Activated T-helper 2 cell treated with anti-CD3 and anti-CD28 coated beads, Interferon-gamma antibody, Interleukin-2, Interleukin-4, amounts not matched to agents 10 μg/mL and 5 μg/mL and 100 μg/mL, durations not matched to agents 14 hours and 24 hours and 36 hours (primary cell): ENCODE results near the gene EEF1AKMT3. TPM values are rescaled to one million over a fixed set of nuclear protein-coding genes. Genes with fewer than 3 reads are reported as not detected.
"Not testable (repeated sequence)": the region's sequence is repeated elsewhere in the genome, so short reads cannot be mapped to it uniquely, and the experiment has no call there.

Experiments
- DNase-seq: peaks from one replicate; pipeline ENCODE4 v3.0.0; 2021; ENCODE audit warnings: low spot score
- H3K27ac Mint-ChIP-seq: one replicate; pipeline ENCODE4 v1.8.0; 2021; ENCODE audit warnings: mixed read lengths
- H3K27me3 Mint-ChIP-seq: one replicate; pipeline ENCODE4 v1.8.0; 2021; ENCODE audit warnings: low read depth, mixed read lengths
- H3K36me3 Mint-ChIP-seq: one replicate; pipeline ENCODE4 v1.8.0; 2021; ENCODE audit warnings: low read depth, mixed read lengths
- H3K4me1 Mint-ChIP-seq: one replicate; pipeline ENCODE4 v1.8.0; 2021; ENCODE audit warnings: low read depth, mixed read lengths
- H3K4me3 Mint-ChIP-seq: one replicate; pipeline ENCODE4 v1.8.0; 2021; ENCODE audit warnings: low read depth, mild to moderate bottlenecking, moderate library complexity, mixed read lengths
- H3K9me3 Mint-ChIP-seq: one replicate; pipeline ENCODE4 v1.8.0; 2021; ENCODE audit warnings: mixed read lengths
- intact Hi-C: fragments of 100-400 bp; cut with micrococcal nuclease; formaldehyde crosslinking; loops from one replicate; pipeline ENCODE4 v1.15.1; 2023
- total RNA-seq: library from RNA; stranded (reverse); gene quantifications from 2 replicates; pipeline ENCODE4 v1.2.3, GENCODE V29; 2022

Gene EEF1AKMT3
- total RNA-seq, 1 donor from 2014 or later: 5.1 TPM

- H3K36me3 Mint-ChIP-seq: peaks cover 13% of the 10 kb centered on the region
- intact Hi-C loops: no loop called here
Measured at GRCh38 chr12:57816001-57816854, 43.8 kb downstream of the EEF1AKMT3 start.

DNA sequence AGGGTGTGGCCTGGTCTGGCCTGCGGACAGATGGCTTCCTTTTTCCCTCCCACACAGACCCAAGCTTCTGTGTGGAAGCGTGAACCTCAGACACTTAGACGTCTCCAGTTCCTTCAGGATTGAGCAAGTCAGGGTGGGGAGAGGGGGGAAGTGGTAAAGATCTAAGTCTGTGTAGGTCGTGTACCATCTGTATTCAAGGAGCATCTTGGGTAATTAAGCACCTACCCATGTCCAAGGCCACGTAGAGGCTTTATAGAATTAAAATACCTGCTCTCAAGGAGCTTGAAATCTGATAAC, 44.4 kb downstream of the EEF1AKMT3 start:
- peaks cover 7% of the 10 kb centered on the region for H3K4me1 Mint-ChIP-seq

More at GRCh38 chr12:57816001-57816854, 43.8 kb downstream of the EEF1AKMT3 start:
- Mint-ChIP-seq H3K4me1 (peaks cover 7% of the 10 kb centered on the region), H3K27ac (no peak overlapping the region), H3K9me3 (no peaks in the 10 kb centered on the region), H3K27me3 (no peaks in the 10 kb centered on the region), H3K4me3 (no peak overlapping the region)
- no peak for DNase-seq

DNA sequence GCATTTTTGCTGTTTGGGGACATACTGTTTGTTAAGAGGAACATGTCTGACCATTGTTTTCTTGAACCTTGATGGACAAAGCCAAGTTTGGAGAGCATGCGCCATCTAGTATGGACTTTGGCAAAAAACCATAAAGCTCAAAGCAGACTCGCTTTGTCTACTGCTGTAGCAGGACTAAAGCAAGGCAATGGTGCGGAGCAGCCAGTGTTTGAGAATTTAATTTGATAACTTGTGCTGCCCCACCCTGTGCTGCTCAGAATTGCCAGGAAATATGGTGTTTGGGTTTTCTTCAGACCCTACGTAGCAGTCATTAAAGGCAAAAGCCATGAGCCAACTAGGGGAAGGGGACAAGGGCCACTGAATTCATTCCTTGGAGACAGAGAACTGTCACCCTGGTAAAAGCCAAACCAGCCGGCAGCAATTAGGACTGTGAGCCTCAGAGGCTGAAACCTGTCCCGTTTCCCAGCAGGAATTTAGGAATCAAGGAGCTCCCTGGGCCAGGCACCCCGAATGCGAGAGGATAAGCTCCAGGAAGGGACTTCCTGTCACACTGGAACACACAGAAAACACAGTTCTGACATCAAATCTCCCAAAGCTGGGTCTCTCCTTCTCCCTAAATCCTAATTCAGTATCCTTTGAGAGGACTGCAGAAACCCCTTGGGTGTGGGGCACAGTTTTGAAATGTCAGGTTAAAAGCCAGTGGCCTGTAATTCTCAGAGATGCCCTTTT, 45.0 kb downstream of the EEF1AKMT3 start:
- DNase-seq: no peak
- H3K4me1 Mint-ChIP-seq: peaks cover 7% of the 10 kb centered on the region
- intact Hi-C loops: no loop called here
- H3K9me3 Mint-ChIP-seq: no peaks in the 10 kb centered on the region
- H3K27ac Mint-ChIP-seq: no peak overlapping the region
- H3K27me3 Mint-ChIP-seq: no peaks in the 10 kb centered on the region
- H3K36me3 Mint-ChIP-seq: peaks cover 21% of the 10 kb centered on the region
- no peak overlapping the region for H3K4me3 Mint-ChIP-seq

More for the DNA sequence above, 44.4 kb downstream of the EEF1AKMT3 start:
- H3K4me3 Mint-ChIP-seq: no peak overlapping the region
- no peak for DNase-seq
- intact Hi-C loops: no loop called here
- H3K27ac Mint-ChIP-seq: no peak overlapping the region
- H3K36me3 Mint-ChIP-seq: peaks cover 17% of the 10 kb centered on the region
- no peaks in the 10 kb centered on the region for H3K27me3 Mint-ChIP-seq
- no peaks in the 10 kb centered on the region for H3K9me3 Mint-ChIP-seq

GRCh38 chr12:57817990-57818331, 45.5 kb downstream of the EEF1AKMT3 start:
- intact Hi-C loops, H3K27ac Mint-ChIP-seq: not testable (repeated sequence)

DNA sequence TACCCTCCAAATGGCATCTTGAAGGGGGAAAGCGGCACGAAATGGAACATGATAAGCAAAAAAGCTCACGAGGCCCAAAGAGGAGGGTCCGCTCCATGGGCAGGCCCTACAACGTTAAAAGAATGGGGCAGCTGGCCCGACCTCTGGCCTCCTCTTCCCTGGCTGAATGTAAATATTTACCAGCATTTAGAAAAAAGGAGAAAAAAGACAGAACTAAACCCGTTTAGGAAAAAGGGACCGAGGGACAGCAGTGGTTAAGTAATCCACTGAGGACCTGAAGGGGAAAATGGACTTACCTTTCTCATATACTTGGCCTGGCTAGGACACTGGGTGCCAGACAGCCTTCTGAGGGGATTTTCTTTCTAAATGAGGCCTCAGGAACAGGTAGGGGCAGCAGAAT, 47.7 kb downstream of the EEF1AKMT3 start:
- DNase-seq, H3K4me3 Mint-ChIP-seq, intact Hi-C loops, H3K27me3 Mint-ChIP-seq, H3K27ac Mint-ChIP-seq, H3K9me3 Mint-ChIP-seq, H3K4me1 Mint-ChIP-seq: not testable (repeated sequence)
- H3K36me3 Mint-ChIP-seq: peaks cover 39% of the 10 kb centered on the region

More at GRCh38 chr12:57817990-57818331, 45.5 kb downstream of the EEF1AKMT3 start:
- H3K4me1 Mint-ChIP-seq, H3K9me3 Mint-ChIP-seq, H3K27me3 Mint-ChIP-seq, H3K4me3 Mint-ChIP-seq, DNase-seq: not testable (repeated sequence)
- H3K36me3 Mint-ChIP-seq: peaks cover 26% of the 10 kb centered on the region

DNA sequence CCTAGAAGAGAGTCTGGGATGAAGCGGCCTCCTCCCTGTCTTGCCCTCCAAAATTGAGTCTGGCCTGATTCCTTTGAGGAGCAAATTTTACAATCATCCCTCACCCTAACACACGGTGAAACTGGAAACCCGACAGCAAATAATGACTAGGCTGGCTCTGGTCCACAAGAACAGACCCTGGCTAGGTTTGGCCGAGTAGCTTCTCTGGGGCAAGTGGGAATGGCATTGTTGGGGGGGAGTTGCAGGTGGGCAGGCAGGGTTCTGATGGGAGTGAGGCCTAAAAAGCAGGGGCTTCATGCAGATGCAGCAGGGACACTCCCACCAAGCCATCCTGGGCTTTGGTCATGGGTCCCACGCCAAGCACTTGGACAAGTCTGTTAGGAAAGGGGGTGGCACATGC, 48.6 kb downstream of the EEF1AKMT3 start:
- H3K9me3 Mint-ChIP-seq, H3K4me3 Mint-ChIP-seq, DNase-seq, H3K27me3 Mint-ChIP-seq, intact Hi-C loops, H3K27ac Mint-ChIP-seq, H3K4me1 Mint-ChIP-seq: not testable (repeated sequence)
- peaks cover 45% of the 10 kb centered on the region for H3K36me3 Mint-ChIP-seq

DNA sequence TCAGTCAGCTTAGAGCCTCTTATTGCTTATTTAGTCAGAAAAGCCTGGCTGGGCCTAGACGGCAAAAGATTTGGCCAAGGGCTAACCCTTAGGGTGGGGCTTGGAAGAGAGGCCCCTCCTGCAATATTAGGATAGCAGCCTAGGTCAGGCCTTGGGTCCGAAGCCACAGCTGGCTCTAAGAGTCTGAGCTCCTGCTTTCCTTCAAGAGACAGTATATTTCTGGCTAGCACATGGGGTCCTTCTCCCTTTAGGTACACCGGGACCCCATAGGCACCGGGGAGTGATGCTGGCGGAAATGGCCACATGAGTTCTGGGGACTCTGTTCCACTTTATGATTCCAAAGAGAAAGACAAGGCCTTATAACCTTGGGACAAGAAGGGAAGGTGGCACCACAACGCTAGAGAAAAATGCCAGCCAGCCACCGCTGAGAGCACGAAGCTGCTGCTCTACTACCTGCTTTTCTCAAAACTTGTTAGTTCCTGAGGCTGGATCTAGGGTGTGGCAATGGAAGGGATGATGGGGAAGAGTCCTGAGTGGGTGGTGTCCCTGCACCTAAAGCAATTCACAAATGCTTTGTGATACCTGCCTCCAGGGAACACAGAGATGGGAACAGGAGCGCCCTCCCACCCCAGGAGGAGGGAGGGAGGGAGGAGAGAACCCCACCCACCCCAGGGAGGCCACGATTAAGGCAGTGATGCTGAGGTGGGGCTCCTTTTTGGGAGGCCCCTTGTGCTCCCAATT, 49.2 kb downstream of the EEF1AKMT3 start:
- intact Hi-C loops: no loop called here
- Mint-ChIP-seq H3K36me3 (peaks cover 47% of the 10 kb centered on the region), H3K27ac (no peak overlapping the region), H3K4me3 (no peak overlapping the region), H3K27me3 (no peaks in the 10 kb centered on the region), H3K9me3 (no peaks in the 10 kb centered on the region), H3K4me1 (no peaks in the 10 kb centered on the region)
- no peak for DNase-seq

- Mint-ChIP-seq H3K27ac (no peak overlapping the region), H3K36me3 (peaks cover 57% of the 10 kb centered on the region)
Measured at GRCh38 chr12:57822392-57823130, 50.1 kb downstream of the EEF1AKMT3 start.

GRCh38 chr12:57823131-57823907, 50.9 kb downstream of the EEF1AKMT3 start:
- Mint-ChIP-seq H3K4me1 (no peaks in the 10 kb centered on the region), H3K36me3 (peaks cover 57% of the 10 kb centered on the region), H3K27ac (no peak overlapping the region), H3K4me3 (no peak overlapping the region), H3K9me3 (no peaks in the 10 kb centered on the region), H3K27me3 (no peaks in the 10 kb centered on the region)
- DNase-seq: no peak
- intact Hi-C loops: no loop called here

More at GRCh38 chr12:57822392-57823130, 50.1 kb downstream of the EEF1AKMT3 start:
- H3K4me3 Mint-ChIP-seq: no peak overlapping the region
- DNase-seq: no peak
- no peaks in the 10 kb centered on the region for H3K4me1 Mint-ChIP-seq
- H3K9me3 Mint-ChIP-seq: no peaks in the 10 kb centered on the region
- intact Hi-C loops: no loop called here
- no peaks in the 10 kb centered on the region for H3K27me3 Mint-ChIP-seq

- H3K4me1 Mint-ChIP-seq: no peaks in the 10 kb centered on the region
- no peak for DNase-seq
- peaks cover 55% of the 10 kb centered on the region for H3K36me3 Mint-ChIP-seq
- no peaks in the 10 kb centered on the region for H3K27me3 Mint-ChIP-seq
- no peak overlapping the region for H3K4me3 Mint-ChIP-seq
- no peak overlapping the region for H3K27ac Mint-ChIP-seq
- no peaks in the 10 kb centered on the region for H3K9me3 Mint-ChIP-seq
- intact Hi-C loops: no loop called here
Measured at GRCh38 chr12:57823908-57824640, 51.7 kb downstream of the EEF1AKMT3 start.

GRCh38 chr12:57825451-57825850, 53.0 kb downstream of the EEF1AKMT3 start:
- no peaks in the 10 kb centered on the region for H3K27me3 Mint-ChIP-seq
- H3K27ac Mint-ChIP-seq: no peak overlapping the region
- intact Hi-C loops: no loop called here

More at GRCh38 chr12:57825451-57825850, 53.0 kb downstream of the EEF1AKMT3 start:
- DNase-seq: no peak
- peaks cover 3% of the 10 kb centered on the region for H3K4me1 Mint-ChIP-seq
- no peaks in the 10 kb centered on the region for H3K9me3 Mint-ChIP-seq
- peaks cover 61% of the 10 kb centered on the region for H3K36me3 Mint-ChIP-seq
- no peak overlapping the region for H3K4me3 Mint-ChIP-seq
